Heart right ventricle (tissue), 16 donors: Measurements from ENCODE around the gene RFX2. TPM values are rescaled to one million over a fixed set of nuclear protein-coding genes. Genes with fewer than 3 reads are reported as not detected.

Experiments used
- ATAC-seq, 8 donors: fragments of 200-7000 bp; cut with Tn5 transposase; one replicate each; pipeline ENCODE4 v1.9.1; 2020; ENCODE audit warnings: mild to moderate bottlenecking in 8 of 8, moderate library complexity in 8 of 8, moderate number of reproducible peaks in 1 of 8
- DNase-seq, 2 donors: peaks; one replicate each; pipeline ENCODE4 v3.0.0-alpha.2; 2020
- H3K27ac ChIP-seq, 10 donors: fragments of 200-600 bp; sonication (generic) in 2 of 10; one replicate each; pipeline versions ENCODE4 v1.5.0 to v1.8.0; 2020 to 2022; ENCODE audit warnings: mild to moderate bottlenecking in 3 of 10
- H3K27me3 ChIP-seq, 7 donors: fragments of 200-600 bp; one replicate each; pipeline ENCODE4 v1.8.0; 2021 to 2022; ENCODE audit warnings: mild to moderate bottlenecking in 2 of 7
- H3K36me3 ChIP-seq, 9 donors: fragments of 200-600 bp; sonication (generic) in 1 of 9; one replicate each; pipeline versions ENCODE4 v1.5.0 to v1.8.0; 2020 to 2022; ENCODE audit warnings: mild to moderate bottlenecking in 2 of 9
- H3K4me1 ChIP-seq, 9 donors: fragments of 200-600 bp; sonication (generic) in 1 of 9; one replicate each; pipeline versions ENCODE4 v1.5.0 to v1.8.0; 2020 to 2022; ENCODE audit warnings: mild to moderate bottlenecking in 4 of 9
- H3K4me3 ChIP-seq, 10 donors: fragments of 200-600 bp; sonication (generic) in 2 of 10; one replicate each; pipeline versions ENCODE4 v1.5.0 to v1.8.0; 2020 to 2022; ENCODE audit warnings: mild to moderate bottlenecking in 7 of 10, moderate library complexity in 2 of 10
- H3K9me3 ChIP-seq, 11 donors: fragments of 200-600 bp in 10 of 11; sonication (generic) in 2 of 11; one replicate each; pipeline versions ENCODE4 v1.5.0 to v1.8.0; 2013 to 2022; ENCODE audit warnings: mild to moderate bottlenecking in 2 of 11, control low read depth in 1 of 11, moderate library complexity in 1 of 11
- CTCF ChIP-seq, 9 donors: fragments of 200-600 bp; sonication (generic) in 2 of 9; IDR thresholded peaks; one replicate each; pipeline versions ENCODE4 v1.5.0 to v1.8.0; 2021 to 2022; ENCODE audit warnings: antibody characterized with exemption in 9 of 9, mild to moderate bottlenecking in 5 of 9, moderate library complexity in 1 of 9
- WGBS, 2 donors: extraction: QIAGEN DNeasy Blood & Tissue Kit; methylation state at CpG; one replicate each; pipeline ENCODE4 v1.1.7; 2013; ENCODE audit warnings: inconsistent platforms in 1 of 2; 5-methylcytosine and 5-hydroxymethylcytosine counted together
- intact Hi-C, 10 donors: fragments of 100-400 bp; cut with DNase I; formaldehyde crosslinking; loops; one replicate each; pipeline versions ENCODE4 v1.11.1 to v1.14.2; 2022
- polyA plus RNA-seq, 2 donors: library from polyadenylated mRNA; stranded (reverse); fragments of 200-250 nt; gene quantifications; one replicate each; pipeline ENCODE4 v1.2.3, GENCODE V29; 2013
- total RNA-seq, 10 donors: library from RNA; stranded (reverse); fragmentation: NEBNext Ultra II Directional in 3 of 10; extraction: Animal tissue kit (Norgen Biotek cat#: 25700) in 3 of 10; gene quantifications; one replicate each; pipeline versions ENCODE4 v1.2.1 to v1.2.4, GENCODE V29; 2021 to 2023
- donor health status: Arrhythmogenic right ventricular cardiomyopathy.
- donor health status: ischemic (EF 13 %, LVEDD 7.1; RV severe dilation, severe dysfunction).
- donor health status: healthy with polysubstance abuse.
- donor health status: DM: no; HTN: yes; CAD: no.
- donor health status: DM: no; HTN: no; CAD: no.
- donor health status: ischemic (EF 25% LVEDD 6.9; RV normal size, moderate dysfunction).
- donor health status: ischemic (EF 25% LVEDD 5.7; RV mildly dilated, moderate dysfunction).
- donor health status: healthy.
- donor health status: DM: yes; HTN: yes; CAD: no.
- donor health status: Ischemic cardiomyopathy.
- donor health status: ischemic (EF 35%, LVEDD 5.7; RV mildly dilated, moderate dysfunction).
- donor health status: nonischemic (EF 11% LVEDD 7.7; RV severe dilation, severe dysfunction).
- donor health status: DM: yes; HTN: yes; CAD: no.
- donor health status: PGD.
- donor health status: ischemic (EF 29% LVEDD 5.4; RV normal size, mild dysfunction).
- donor health status: nonischemic (EF 23%, LVEDD 6.1; RV moderate dilation, normal function).

Gene RFX2
- total and polyA plus RNA-seq, 12 donors = 4.2 to 17.4 (median 5.2) TPM

GRCh38 chr19:5984600-5984999 lies 125.7 kb downstream of the RFX2 start:
- DNase-seq = no peak
- WGBS, 2 donors = 59 to 65% methylated on average over 4 of the region's 4 CpGs
- no peaks in the 10 kb centered on the region for H3K9me3 ChIP-seq
- no peaks in the 10 kb centered on the region for H3K36me3 ChIP-seq
- no peak overlapping the region for H3K4me3 ChIP-seq
- intact Hi-C loops = loop anchor here in 2 of 10 donors (10.0 kb wide), 2 partner anchors 60 to 140 kb away; no protein-coding TSS in a partner anchor
- TF ChIP-seq CTCF (IDR thresholded peaks at IDR 0.05) = no peak
- no peak for ATAC-seq
- H3K27me3 ChIP-seq = no peaks in the 10 kb centered on the region
- H3K27ac ChIP-seq = no peak overlapping the region
- H3K4me1 ChIP-seq = peaks cover 0 to 33% (median 9%) of the 10 kb centered on the region in 9 donors

GRCh38 chr19:5983367-5983955 lies 126.8 kb downstream of the RFX2 start:
- TF ChIP-seq CTCF (IDR thresholded peaks at IDR 0.05) = no peak
- H3K27ac ChIP-seq = peak overlapping the region in 1 of 10 donors; percentile 64

GRCh38 chr19:5978606-5979552 lies 131.4 kb downstream of the RFX2 start:
- H3K4me3 ChIP-seq = peak overlapping the region; percentile 47 to 100 (median 92)
- WGBS, 2 donors = 38 to 42% methylated on average over 33 of the region's 33 CpGs
- H3K27ac ChIP-seq = peak overlapping the region; percentile 27 to 95 (median 92)
- ATAC-seq = peak in 2 of 8 donors; percentile 1 to 5
- peaks cover 10 to 62% (median 44%) of the 10 kb centered on the region in 9 donors for H3K4me1 ChIP-seq
- intact Hi-C loops = loop anchor here in 3 of 10 donors (1.0 to 5.0 kb wide), 2 partner anchors 77 to 189 kb away; partner anchors contain the start of genes NDUFA11 (in 3 of the 3) and VMAC (in 3 of the 3)
- TF ChIP-seq CTCF (IDR thresholded peaks at IDR 0.05) = no peak
- peaks cover 0 to 19% (median 0%) of the 10 kb centered on the region in 9 donors for H3K36me3 ChIP-seq
- DNase-seq = no peak
- H3K27me3 ChIP-seq = no peaks in the 10 kb centered on the region
- no peaks in the 10 kb centered on the region for H3K9me3 ChIP-seq

More at GRCh38 chr19:5983367-5983955, 126.8 kb downstream of the RFX2 start:
- Histone ChIP-seq H3K27me3 (no peaks in the 10 kb centered on the region), H3K9me3 (no peaks in the 10 kb centered on the region), H3K36me3 (no peaks in the 10 kb centered on the region), H3K4me3 (no peak overlapping the region), H3K4me1 (peaks cover 3 to 45% (median 19%) of the 10 kb centered on the region in 9 donors)
- peak in 1 of 8 donors; percentile 15 for ATAC-seq
- WGBS, 2 donors = 60 to 63% methylated on average over 14 of the region's 14 CpGs
- intact Hi-C loops = loop anchor here in 2 of 10 donors (10.0 kb wide), 2 partner anchors 61 to 141 kb away; no protein-coding TSS in a partner anchor
- no peak for DNase-seq
